ENCODE data around the gene LCAT.

DNA sequence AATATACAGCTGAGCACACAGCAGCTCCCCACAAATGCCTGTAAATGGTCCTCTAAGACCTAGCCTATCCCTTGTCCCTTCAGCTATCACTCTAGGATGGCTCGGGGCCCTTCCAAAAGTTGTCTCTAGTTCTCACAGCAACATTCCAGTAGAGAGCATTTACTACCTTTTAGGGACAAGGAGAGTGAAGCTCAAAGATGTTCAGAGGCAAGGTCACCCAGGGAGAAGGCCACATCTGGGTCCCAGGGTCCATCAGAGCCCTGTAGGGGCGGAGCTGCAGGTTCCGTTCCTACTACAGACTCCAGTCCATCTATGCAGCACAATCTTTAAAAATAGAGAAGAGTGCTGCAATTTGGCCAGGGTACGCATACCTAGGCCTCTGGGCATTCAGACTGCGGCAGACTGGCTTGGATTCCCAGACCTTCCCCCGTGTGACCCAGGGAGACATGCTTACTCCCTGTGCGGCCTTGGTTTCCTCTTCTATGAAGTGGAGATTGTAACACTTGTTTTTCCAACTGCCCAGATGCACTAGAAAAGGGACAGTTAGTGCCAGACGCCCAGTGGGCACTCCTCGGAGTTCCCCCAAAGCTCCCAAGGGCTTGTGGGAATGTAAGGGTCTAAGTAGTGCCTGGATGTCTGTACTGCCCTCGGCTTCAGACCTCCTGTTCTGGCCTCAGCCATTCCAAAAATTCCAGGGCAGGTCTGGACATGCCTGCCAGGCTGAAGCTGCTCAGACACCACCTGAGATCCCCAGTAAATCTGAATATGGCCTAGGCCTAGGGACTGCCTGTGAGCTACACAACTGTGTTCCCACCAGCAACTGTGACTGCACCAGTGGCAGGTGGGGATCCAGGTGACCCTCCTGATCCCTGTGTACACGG, 22.0 kb upstream of the LCAT start:
- TF ChIP-seq, protein P1, sequence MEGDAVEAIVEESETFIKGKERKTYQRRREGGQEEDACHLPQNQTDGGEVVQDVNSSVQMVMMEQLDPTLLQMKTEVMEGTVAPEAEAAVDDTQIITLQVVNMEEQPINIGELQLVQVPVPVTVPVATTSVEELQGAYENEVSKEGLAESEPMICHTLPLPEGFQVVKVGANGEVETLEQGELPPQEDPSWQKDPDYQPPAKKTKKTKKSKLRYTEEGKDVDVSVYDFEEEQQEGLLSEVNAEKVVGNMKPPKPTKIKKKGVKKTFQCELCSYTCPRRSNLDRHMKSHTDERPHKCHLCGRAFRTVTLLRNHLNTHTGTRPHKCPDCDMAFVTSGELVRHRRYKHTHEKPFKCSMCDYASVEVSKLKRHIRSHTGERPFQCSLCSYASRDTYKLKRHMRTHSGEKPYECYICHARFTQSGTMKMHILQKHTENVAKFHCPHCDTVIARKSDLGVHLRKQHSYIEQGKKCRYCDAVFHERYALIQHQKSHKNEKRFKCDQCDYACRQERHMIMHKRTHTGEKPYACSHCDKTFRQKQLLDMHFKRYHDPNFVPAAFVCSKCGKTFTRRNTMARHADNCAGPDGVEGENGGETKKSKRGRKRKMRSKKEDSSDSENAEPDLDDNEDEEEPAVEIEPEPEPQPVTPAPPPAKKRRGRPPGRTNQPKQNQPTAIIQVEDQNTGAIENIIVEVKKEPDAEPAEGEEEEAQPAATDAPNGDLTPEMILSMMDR (IDR thresholded peaks at IDR 0.05) = no peak
- TF ChIP-seq POLR2A (IDR thresholded peaks at IDR 0.05) = no peak
